Activated CD4-positive, alpha-beta T cell treated with anti-CD3 and anti-CD28 coated beads for 48 hours (primary cell): ENCODE data around the gene KLF2.

Experiments
- DNase-seq: peaks from one replicate; pipeline ENCODE4 v3.0.0-alpha.2; 2020

The KLF2 gene

DNA sequence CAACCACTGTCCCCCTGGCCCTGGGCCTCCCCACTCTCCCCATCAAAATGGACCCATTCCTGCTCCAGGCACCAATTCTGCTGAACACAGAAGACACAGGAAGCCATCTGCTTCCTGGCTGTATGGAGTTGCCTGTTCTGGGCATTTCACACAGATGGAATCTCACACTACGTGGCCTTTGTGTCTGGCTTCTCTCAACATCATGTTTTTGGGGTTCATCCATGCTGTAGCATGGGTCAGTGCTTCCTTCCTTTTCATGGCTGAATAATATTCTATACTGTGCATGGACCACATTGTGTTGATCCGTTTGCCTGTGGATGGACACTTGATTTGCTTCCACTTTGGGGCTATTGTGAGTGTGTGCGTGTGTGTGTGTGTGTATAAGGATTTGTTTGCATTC lies 15.0 kb upstream of the KLF2 start:
- DNase-seq: no peak

DNA sequence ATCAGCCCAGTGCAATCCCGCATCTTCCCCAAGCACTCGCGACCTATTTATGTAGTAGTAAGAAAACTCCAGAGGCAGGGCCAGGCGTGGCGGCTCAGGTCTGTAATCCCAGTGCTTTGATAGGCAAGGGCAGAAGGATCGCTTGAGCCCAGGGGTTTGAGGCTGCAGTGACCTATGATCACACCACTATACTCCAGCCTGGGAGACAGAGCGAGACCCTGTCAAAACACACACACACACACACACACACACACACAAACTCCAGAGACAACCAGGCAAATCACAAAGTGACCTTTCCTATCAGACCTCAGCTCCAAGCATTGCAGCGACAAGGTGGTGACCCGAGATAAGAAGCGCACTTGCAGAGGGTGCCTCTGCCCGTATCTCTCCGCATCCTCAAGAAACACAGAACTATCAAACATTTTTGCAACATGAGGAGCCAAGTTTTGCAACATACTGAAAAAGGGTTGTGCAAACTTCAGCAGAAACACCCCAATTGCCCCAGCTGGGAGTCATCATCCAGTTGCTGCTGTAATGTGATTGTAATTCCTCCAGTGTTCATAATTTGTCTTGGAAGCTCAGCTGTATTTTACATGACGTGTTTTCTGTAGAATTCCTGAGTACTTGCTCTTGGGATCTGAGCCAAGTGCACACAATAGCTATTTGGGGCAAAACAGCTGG lies 8.7 kb upstream of the KLF2 start:
- DNase-seq: no peak

GRCh38 chr19:16316506-16316882 lies 8.1 kb upstream of the KLF2 start:
- no peak for DNase-seq

DNA sequence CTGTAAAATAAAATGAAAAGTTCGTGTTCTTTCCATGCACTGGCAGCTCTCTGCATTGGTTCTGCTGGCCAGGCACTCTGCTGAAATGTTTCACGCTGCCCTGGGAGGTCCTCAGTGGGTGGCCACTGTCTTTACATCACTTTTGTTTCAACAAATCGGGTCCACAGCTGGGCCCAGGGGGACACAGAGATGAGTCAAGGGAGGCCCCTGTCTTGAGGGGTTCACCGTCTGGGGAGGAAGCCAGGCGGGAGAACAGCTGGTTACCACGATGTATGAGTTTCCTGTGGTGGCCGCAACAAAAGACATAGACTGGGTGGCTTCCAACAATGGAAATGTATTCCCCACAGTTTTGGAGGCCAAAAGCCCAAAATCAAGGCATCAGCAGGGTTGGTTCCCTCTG lies 5.1 kb upstream of the KLF2 start:
- no peak for DNase-seq

- DNase-seq: no peak
Observed at GRCh38 chr19:16320987-16321386, 3.6 kb upstream of the KLF2 start.

DNA sequence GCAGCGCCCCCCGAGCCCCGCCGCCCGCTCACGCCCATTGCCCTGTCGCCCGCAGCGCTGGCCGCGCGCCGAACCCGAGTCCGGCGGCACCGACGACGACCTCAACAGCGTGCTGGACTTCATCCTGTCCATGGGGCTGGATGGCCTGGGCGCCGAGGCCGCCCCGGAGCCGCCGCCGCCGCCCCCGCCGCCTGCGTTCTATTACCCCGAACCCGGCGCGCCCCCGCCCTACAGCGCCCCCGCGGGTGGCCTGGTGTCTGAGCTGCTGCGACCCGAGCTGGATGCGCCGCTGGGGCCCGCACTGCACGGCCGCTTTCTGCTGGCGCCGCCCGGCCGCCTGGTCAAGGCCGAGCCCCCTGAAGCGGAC lies 518 bp downstream of the KLF2 start:
- peak; percentile 27 for DNase-seq

- peak; percentile 45 for DNase-seq
Observed at GRCh38 chr19:16325641-16326400, 1.2 kb downstream of the KLF2 start.

DNA sequence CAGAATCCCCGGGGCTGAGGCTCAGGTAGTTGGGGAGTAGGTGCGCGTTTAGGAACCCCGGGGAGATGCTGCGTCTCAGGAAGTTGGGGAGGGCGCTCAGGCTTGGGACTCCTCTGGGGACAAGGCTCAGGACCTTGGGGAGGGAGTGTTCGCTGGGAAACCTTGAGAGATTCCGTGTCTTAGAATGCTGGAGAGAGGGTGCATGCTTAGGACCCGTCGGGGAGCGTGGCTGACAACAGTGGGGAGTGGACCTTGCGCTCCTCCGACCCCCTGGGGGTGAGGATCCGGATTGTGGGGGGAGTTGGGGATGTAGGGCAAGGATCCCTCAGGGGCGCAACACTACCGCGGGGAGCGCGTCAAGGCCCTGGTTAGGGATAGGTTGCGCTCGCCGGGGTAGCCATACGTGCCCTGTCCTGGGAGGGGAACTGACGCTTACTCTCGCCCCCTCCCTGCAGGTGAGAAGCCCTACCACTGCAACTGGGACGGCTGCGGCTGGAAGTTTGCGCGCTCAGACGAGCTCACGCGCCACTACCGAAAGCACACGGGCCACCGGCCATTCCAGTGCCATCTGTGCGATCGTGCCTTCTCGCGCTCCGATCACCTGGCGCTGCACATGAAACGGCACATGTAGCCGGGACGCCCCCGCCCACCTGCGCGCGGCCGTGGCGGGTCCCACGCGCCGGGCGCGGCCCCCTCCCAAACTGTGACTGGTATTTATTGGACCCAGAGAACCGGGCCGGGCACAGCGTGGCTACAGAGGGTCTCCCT lies 2.0 kb downstream of the KLF2 start:
- peak; percentile 25 for DNase-seq

- DNase-seq: no peak
Observed at GRCh38 chr19:16327169-16327475, 2.5 kb downstream of the KLF2 start.

DNA sequence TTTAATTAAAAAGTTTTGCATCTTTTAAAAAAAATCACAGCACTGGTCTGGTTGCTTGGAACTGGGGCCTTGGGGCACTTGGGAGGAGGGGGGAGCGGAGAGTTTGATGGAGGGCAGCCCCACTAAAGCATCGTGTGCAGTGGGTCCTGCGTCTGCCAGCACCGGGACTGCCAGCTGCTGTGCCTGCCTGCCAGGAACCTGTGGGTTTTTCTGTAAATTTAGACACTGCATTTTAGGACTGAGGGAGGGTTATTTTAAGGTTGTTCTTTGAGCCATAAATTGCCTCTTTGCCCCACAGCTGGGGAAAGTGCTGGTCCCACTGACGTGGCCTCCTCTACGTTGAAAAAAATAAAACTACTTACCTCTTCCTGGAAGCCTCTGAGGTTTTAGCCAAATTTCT lies 2.9 kb downstream of the KLF2 start:
- DNase-seq: no peak

- DNase-seq: peak; percentile 51
Observed at GRCh38 chr19:16327911-16328823, 3.5 kb downstream of the KLF2 start.

- DNase-seq: peak; percentile 32
Observed at GRCh38 chr19:16328824-16329482, 4.3 kb downstream of the KLF2 start.

GRCh38 chr19:16330368-16330801 lies 5.8 kb downstream of the KLF2 start:
- DNase-seq: peak; percentile 96

DNA sequence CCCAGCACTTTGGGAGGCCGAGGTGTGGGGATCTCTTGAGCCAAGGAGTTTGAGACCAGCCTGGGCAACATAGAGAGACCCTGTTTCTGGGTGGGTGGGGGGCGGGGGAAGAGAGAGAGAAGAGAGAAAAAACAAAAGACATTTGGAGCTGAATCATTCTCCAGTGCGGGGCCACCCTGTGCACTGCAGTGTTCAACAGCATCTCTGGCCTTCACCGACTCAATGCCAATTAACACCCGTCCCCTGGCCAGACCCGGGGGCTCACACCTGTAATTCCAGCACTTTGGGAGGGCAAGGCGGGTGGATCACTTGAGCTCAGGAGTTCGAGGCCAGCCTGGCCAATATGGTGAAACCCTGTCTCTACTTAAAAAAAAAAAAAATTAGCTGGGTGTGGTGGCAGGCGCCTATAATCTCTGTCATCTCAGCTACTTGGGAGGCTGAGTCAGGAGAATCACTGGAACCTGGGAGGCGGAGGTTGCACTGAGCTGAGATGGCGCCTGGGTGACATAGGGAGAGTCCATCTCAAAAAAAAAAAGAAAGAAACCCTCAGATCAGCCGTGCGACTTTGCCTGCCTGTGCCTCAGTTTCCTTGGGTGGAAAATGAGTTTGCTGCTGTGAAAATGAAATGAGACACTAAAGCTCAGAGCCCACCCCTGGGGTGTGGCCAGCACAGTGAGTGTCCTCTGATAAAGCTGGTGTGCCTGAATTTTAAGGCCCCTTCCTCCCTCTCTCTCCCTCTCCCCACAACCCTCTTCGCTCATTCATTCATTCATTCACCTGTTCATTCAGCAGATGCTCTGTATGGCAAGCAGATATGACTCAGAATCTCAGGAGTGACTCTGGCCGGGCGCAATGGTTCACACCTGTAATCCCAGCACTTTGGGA lies 6.4 kb downstream of the KLF2 start:
- DNase-seq: peak; percentile 47

- no peak for DNase-seq
Observed at GRCh38 chr19:16333001-16333586, 8.5 kb downstream of the KLF2 start.

- DNase-seq: no peak
Observed at GRCh38 chr19:16334411-16334810, 9.8 kb downstream of the KLF2 start.

- DNase-seq: no peak
Observed at GRCh38 chr19:16335226-16335625, 10.6 kb downstream of the KLF2 start.

DNA sequence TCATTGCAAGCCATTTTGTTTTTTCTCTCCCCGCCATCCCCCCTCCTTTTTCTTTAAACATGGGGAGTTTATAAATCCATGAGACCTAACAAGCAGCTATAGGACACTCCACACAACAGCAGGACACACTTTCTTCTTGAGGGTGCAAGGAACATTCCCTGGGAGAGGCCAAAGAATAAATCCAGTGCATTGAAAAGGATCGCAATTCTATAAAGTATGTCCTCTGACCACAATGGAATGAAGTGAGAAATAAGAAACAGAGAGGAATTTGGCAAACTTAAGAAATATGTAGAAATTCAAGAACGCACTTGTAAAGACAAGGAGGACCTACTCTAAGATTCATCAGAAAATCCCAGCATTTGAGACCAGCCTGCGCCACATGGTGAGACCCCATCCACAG lies 11.9 kb downstream of the KLF2 start:
- no peak for DNase-seq

GRCh38 chr19:16337809-16338469 lies 13.3 kb downstream of the KLF2 start:
- DNase-seq: no peak
